Ishikawa (cell line): ENCODE data around the gene ZNF316.

Source experiments
- CEBPB ChIP-seq: IDR thresholded peaks from 2 replicates; pipeline ENCODE4 v1.6.1; 2012
- CREB1 ChIP-seq: IDR thresholded peaks from 2 replicates; pipeline ENCODE4 v1.6.1; 2012; ENCODE audit warnings: low read depth
- EGR1 ChIP-seq: IDR thresholded peaks from 2 replicates; pipeline ENCODE4 v1.6.1; 2012
- EP300 ChIP-seq: IDR thresholded peaks from 2 replicates; pipeline ENCODE4 v1.6.1; 2012; ENCODE audit warnings: borderline replicate concordance
- FOXM1 ChIP-seq: IDR thresholded peaks from 2 replicates; pipeline ENCODE4 v1.6.1; 2012; ENCODE audit warnings: low read depth, borderline replicate concordance
- NFIC ChIP-seq: IDR thresholded peaks from 2 replicates; pipeline ENCODE4 v1.6.1; 2012
- RAD21 ChIP-seq: IDR thresholded peaks from 2 replicates; pipeline ENCODE4 v1.6.1; 2012; ENCODE audit warnings: low read depth
- REST ChIP-seq: IDR thresholded peaks from 2 replicates; pipeline ENCODE4 v1.6.1; 2012; ENCODE audit warnings: low read depth, mild to moderate bottlenecking
- TAF1 ChIP-seq: IDR thresholded peaks from 2 replicates; pipeline ENCODE4 v1.6.1; 2012; ENCODE audit warnings: low read depth, mild to moderate bottlenecking
- TCF12 ChIP-seq: IDR thresholded peaks from 2 replicates; pipeline ENCODE4 v1.6.1; 2012; ENCODE audit warnings: low read depth
- TEAD4 ChIP-seq: IDR thresholded peaks from 2 replicates; pipeline ENCODE4 v1.6.1; 2012
- USF1 ChIP-seq: IDR thresholded peaks from 2 replicates; pipeline ENCODE4 v1.6.1; 2012
- YY1 ChIP-seq: IDR thresholded peaks from 2 replicates; pipeline ENCODE4 v1.6.1; 2012; ENCODE audit warnings: low read depth
- ZBTB7A ChIP-seq: IDR thresholded peaks from 2 replicates; pipeline ENCODE4 v1.6.1; 2012; ENCODE audit warnings: low read depth
- TF ChIP-seq, protein P1 (sequence below): IDR thresholded peaks from 2 replicates; pipeline ENCODE4 v1.6.1; 2012

Gene ZNF316

GRCh38 chr7:6675807-6676405 lies 38.8 kb downstream of the ZNF316 start:
- TF ChIP-seq, protein P1, sequence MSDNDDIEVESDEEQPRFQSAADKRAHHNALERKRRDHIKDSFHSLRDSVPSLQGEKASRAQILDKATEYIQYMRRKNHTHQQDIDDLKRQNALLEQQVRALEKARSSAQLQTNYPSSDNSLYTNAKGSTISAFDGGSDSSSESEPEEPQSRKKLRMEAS: no peak
- TF ChIP-seq USF1 (peak; percentile 18; the same call in 1 of the 2 replicates), TCF12 (peak; percentile 41; the same call in 1 of the 2 replicates)

- no peak for TF ChIP-seq REST
- TF ChIP-seq EGR1: no peak
- no peak for TF ChIP-seq TAF1
- no peak for TF ChIP-seq FOXM1
- TF ChIP-seq YY1: no peak
- no peak for TF ChIP-seq TCF12
- no peak for TF ChIP-seq CREB1
- TF ChIP-seq NFIC: no peak
- no peak for TF ChIP-seq RAD21
- TF ChIP-seq USF1: no peak
- TF ChIP-seq EP300: no peak
- TF ChIP-seq ZBTB7A: no peak
- TF ChIP-seq TEAD4: no peak
- no peak for TF ChIP-seq CEBPB
- TF ChIP-seq, protein P1: no peak
Measured at GRCh38 chr7:6680146-6680545, 43.0 kb downstream of the ZNF316 start.

DNA sequence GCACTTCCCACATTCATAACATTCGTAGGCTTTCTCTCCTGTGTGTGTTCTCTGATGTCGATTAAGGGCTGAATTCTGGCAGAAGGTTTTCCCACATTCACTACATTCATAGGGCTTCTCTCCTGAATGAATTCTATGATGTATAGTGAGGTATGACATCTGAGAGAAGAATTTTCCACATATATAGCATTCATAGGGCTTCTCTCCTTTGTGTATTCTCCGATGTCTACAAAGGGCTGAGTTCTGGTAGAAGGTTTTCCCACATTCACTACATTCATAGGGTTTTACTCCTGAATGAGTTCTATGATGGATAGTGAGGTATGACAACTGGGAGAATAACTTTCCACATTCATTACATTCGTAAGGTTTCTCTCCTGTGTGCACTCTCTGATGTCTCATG lies 54.0 kb downstream of the ZNF316 start:
- TF ChIP-seq NFIC: no peak
- TF ChIP-seq CEBPB: no peak
- TF ChIP-seq, protein P1: no peak
- peak; percentile 58 for TF ChIP-seq USF1
- TF ChIP-seq EGR1: no peak
- no peak for TF ChIP-seq REST
- TF ChIP-seq ZBTB7A: no peak
- TF ChIP-seq TCF12: peak; percentile 46; the same call in 1 of the 2 replicates
- no peak for TF ChIP-seq CREB1
- no peak for TF ChIP-seq YY1

DNA sequence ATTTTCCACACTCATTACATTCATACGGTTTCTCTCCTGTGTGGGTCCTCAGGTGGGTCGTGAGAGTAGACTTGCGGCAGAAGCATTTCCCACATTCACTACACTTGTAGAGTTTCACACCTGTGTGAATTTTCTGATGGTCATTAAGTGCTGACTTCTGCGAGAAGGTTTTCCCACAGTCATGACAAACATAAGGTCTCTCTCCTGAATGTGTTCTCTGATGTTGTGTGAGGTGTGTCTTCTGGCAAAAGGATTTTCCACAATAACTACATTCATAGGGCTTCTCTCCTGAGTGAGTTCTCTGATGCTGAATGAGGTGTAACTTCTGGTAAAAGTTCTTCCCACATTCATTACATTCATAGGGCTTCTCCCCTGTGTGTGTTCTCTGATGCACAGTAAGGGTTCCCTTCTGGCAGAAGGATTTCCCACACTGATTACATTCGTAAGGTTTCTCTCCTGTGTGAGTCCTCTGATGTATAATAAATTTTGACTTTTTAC lies 54.5 kb downstream of the ZNF316 start:
- TF ChIP-seq TCF12 (peak; percentile 5; the same call in 1 of the 2 replicates), EP300 (no peak)

DNA sequence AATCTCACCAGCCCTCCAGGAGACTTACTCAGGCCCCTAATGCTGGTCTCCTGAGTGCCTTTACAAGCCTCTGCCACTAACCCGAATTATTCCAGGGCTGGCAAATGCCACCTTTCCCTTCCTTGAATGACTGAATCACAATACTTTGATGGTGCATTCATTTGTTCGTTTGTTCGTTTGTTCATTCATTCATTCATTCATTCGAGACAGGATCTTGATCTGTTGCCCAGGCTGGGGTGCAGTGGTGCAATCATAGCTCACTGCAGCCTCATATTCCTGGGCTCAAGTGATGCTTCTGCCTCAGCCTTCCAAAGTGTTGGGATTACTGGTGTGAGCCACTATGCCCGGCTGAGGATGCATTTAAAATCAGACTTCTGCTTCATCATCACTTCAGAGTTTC lies 63.7 kb downstream of the ZNF316 start:
- TF ChIP-seq ZBTB7A (no peak), NFIC (no peak), CREB1 (no peak), TAF1 (no peak), TCF12 (no peak), YY1 (no peak), FOXM1 (no peak), EGR1 (no peak), EP300 (no peak), TEAD4 (no peak)
- TF ChIP-seq, protein P1: no peak

- TF ChIP-seq TAF1: no peak
- no peak for TF ChIP-seq REST
- TF ChIP-seq ZBTB7A: no peak
- TF ChIP-seq RAD21: no peak
- TF ChIP-seq NFIC: no peak
Measured at GRCh38 chr7:6701860-6702259, 64.7 kb downstream of the ZNF316 start.
